ENCODE measurements around the gene SNAI3. TPM values are rescaled to one million over a fixed set of nuclear protein-coding genes. Genes with fewer than 3 reads are reported as not detected.

The SNAI3 gene
- total RNA-seq, 1 experiment from 2014 or later: not detected

DNA sequence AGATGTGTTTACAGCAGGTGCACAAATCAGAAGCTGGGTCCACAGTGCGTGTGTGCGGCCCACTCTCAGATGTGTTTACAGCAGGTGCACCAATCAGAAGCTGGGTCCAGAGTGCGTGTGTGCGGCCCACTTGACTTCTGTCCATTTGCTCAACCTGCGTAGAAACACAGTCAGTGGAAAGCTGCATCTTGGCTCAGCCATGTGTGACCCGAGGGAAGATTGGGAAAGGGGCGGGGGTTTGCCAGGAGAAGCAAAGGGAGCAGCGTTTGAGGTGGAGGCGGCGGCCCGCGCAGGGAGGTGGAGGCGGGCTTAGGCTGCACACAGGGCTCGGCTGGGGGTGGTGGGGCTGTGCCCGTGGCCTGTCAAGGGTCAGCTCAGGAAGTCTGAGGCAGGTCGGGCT, 24.2 kb upstream of the SNAI3 start:
- intact Hi-C loops (cut with micrococcal nuclease; ENCODE audit: unreplicated experiment): no loop called here
- Histone ChIP-seq H3K27ac (ENCODE audit: low read length) (no peak overlapping the region), H3K4me1 (ENCODE audit: control insufficient read depth, insufficient read depth, low read length) (peaks cover 5% of the 10 kb centered on the region), H3K9me3 (ENCODE audit: control insufficient read depth, insufficient read depth, low read depth, low read length) (no peaks in the 10 kb centered on the region), H3K4me3 (ENCODE audit: low read depth in 2 of 2, low read length in 2 of 2) (no peak overlapping the region), H3K27me3 (ENCODE audit: control insufficient read depth, insufficient read depth, low read length) (no peaks in the 10 kb centered on the region), H3K36me3 (ENCODE audit: control insufficient read depth, insufficient read depth, low read length) (peaks cover 6% of the 10 kb centered on the region; the same call in 1 of the 2 replicates)
- ATAC-seq (no peak), DNase-seq (ENCODE audit: low read depth, low spot score) (no peak)
- no TSS peak for BruUV-seq (replicated peaks)
- TF ChIP-seq, protein P1, sequence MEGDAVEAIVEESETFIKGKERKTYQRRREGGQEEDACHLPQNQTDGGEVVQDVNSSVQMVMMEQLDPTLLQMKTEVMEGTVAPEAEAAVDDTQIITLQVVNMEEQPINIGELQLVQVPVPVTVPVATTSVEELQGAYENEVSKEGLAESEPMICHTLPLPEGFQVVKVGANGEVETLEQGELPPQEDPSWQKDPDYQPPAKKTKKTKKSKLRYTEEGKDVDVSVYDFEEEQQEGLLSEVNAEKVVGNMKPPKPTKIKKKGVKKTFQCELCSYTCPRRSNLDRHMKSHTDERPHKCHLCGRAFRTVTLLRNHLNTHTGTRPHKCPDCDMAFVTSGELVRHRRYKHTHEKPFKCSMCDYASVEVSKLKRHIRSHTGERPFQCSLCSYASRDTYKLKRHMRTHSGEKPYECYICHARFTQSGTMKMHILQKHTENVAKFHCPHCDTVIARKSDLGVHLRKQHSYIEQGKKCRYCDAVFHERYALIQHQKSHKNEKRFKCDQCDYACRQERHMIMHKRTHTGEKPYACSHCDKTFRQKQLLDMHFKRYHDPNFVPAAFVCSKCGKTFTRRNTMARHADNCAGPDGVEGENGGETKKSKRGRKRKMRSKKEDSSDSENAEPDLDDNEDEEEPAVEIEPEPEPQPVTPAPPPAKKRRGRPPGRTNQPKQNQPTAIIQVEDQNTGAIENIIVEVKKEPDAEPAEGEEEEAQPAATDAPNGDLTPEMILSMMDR (IDR thresholded peaks at IDR 0.05): no peak
- TF ChIP-seq REST (IDR thresholded peaks at IDR 0.05; ENCODE audit: insufficient read depth in 1 of 2, low read depth in 2 of 2, low read length in 1 of 2) (no peak), TCF7L2 (IDR thresholded peaks at IDR 0.05; ENCODE audit: low read depth, low read length) (no peak), POLR2AphosphoS5 (IDR thresholded peaks at IDR 0.05; ENCODE audit: low read depth, low read length) (no peak), SIN3A (IDR thresholded peaks at IDR 0.05; ENCODE audit: borderline replicate concordance, insufficient read depth, low read depth, low read length) (no peak)
- CTCF ChIA-PET: interaction anchor here (0.6 kb wide), 1 partner anchor 627 kb away, joined by 7 read pairs; no protein-coding TSS in a partner anchor
- POLR2A ChIA-PET: no interaction called here
- in situ Hi-C loops (cut with HindIII; ENCODE audit: low pct_unique_long_range_greater_than_20kb, low sequenced_read_pairs): no loop called here

DNA sequence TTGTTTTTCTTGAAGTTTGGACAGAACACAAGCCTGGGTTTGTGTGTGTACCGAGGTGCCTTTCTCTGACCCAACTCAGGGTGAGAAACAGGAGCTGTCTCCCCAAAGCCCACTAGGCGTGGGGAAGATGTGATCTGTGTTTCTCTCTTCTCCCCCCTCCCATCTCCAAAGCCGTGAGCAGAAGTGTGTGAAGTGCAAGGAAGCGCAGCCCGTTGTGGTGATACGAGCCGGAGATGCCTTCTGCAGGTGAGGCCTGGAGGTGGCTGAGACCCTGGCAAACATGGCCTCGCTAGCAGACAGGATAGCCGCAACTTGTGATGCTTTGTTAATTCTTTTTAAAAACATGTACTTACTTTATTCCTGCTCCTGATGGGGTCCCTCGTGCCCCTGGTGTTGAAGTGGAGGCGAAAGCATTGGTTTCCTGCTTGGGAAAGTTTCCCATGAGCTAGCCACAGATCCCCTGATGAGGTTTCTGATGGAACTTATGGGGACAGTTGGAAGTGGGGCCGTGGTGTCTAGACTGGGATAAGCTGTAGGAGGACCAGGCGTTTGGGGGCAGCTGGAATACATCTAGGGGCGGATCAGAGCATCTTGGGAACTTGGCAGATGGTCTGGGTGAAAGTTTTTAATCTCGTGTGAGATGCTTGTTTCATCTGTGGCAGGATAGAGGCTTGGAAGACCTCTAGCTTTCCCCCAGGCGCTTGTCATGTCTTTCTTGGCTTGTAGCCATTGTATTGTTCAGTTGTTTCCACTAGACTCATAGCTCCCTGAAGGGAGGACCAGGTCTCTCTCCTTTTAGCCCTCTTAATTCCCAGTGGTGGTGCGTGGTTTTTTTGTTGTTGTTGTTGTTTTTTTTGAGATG, 20.9 kb upstream of the SNAI3 start:
- CTCF ChIA-PET: interaction anchor here (0.7 kb wide), 1 partner anchor 30 kb away, joined by 4 read pairs; no protein-coding TSS in a partner anchor
- no peak for DNase-seq (ENCODE audit: low read depth, low spot score)
- intact Hi-C loops (cut with micrococcal nuclease; ENCODE audit: unreplicated experiment): no loop called here
- peaks cover 9% of the 10 kb centered on the region for H3K4me1 ChIP-seq (ENCODE audit: control insufficient read depth, insufficient read depth, low read length)
- in situ Hi-C loops (cut with HindIII; ENCODE audit: low pct_unique_long_range_greater_than_20kb, low sequenced_read_pairs): no loop called here
- ATAC-seq: no peak
- BruUV-seq (replicated peaks): TSS peak; percentile 82
- peaks cover 6% of the 10 kb centered on the region; the same call in 1 of the 2 replicates for H3K36me3 ChIP-seq (ENCODE audit: control insufficient read depth, insufficient read depth, low read length)
- H3K4me3 ChIP-seq (ENCODE audit: low read depth in 2 of 2, low read length in 2 of 2): peak overlapping the region; percentile 85 to 91
- H3K27ac ChIP-seq (ENCODE audit: low read length): peak overlapping the region; percentile 73
- TF ChIP-seq TCF7L2 (IDR thresholded peaks at IDR 0.05; ENCODE audit: low read depth, low read length) (no peak), SIN3A (IDR thresholded peaks at IDR 0.05; ENCODE audit: borderline replicate concordance, insufficient read depth, low read depth, low read length) (no peak), POLR2AphosphoS5 (IDR thresholded peaks at IDR 0.05; ENCODE audit: low read depth, low read length) (no peak), REST (IDR thresholded peaks at IDR 0.05; ENCODE audit: insufficient read depth in 1 of 2, low read depth in 2 of 2, low read length in 1 of 2) (no peak)
- TF ChIP-seq, protein P1 (IDR thresholded peaks at IDR 0.05): no peak
- no peaks in the 10 kb centered on the region for H3K9me3 ChIP-seq (ENCODE audit: control insufficient read depth, insufficient read depth, low read depth, low read length)
- no peaks in the 10 kb centered on the region for H3K27me3 ChIP-seq (ENCODE audit: control insufficient read depth, insufficient read depth, low read length)
- POLR2A ChIA-PET: no interaction called here
